GM18870 (cell line): ENCODE measurements around the gene SERGEF.
"Not testable (repeated sequence)": the region's sequence is repeated elsewhere in the genome, so short reads cannot be mapped to it uniquely, and the experiment has no call there.

Source experiments
- ATAC-seq: cut with Tn5 transposase; IDR thresholded peaks from one replicate; pipeline ENCODE4 v1.9.1; 2021; ENCODE audit warnings: moderate library complexity; ENCODE audit not compliant: unreplicated experiment

Gene SERGEF

GRCh38 chr11:18001191-18001590, 11.7 kb downstream of the SERGEF start:
- ATAC-seq: no peak

DNA sequence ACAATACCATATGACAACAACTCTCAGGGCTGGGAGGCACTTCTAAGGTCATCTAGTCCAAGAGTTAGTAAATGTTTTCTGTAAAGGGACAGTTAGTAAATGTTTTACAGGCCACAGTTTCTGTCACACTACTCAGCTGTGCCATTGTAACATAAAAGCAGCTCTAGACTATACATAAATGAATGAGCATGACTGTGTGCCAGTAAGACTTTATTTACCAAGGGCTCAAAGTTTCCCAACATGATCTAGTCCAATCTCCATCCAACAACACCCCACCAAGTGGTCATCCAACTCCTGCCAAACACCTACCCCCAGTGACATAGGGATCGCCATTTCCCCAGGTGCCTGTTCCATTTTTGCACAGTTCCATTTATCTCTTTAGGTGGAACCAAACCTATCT, 12.1 kb downstream of the SERGEF start:
- ATAC-seq: peak; percentile 80

- ATAC-seq: not testable (repeated sequence)
Observed at GRCh38 chr11:18000128-18000527, 12.7 kb downstream of the SERGEF start.

DNA sequence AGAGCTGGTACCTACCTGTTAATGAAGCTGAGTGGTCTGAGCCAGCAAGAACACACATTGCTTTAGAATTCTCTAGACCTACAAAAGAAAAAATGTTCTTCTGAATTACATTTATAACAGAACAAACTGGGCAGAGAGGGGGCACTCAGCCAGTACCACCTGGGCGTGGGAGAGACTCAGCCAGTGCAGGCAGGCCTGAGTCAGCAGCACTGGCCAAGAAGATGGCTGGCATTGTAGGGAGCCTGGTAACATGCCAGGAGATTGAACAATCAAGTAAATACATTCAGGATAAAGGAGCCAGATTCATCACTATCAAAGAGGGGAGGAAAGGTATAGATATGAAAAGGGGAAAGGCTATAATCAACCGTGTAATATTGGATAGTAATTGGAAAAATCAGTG, 19.9 kb downstream of the SERGEF start:
- ATAC-seq: no peak

DNA sequence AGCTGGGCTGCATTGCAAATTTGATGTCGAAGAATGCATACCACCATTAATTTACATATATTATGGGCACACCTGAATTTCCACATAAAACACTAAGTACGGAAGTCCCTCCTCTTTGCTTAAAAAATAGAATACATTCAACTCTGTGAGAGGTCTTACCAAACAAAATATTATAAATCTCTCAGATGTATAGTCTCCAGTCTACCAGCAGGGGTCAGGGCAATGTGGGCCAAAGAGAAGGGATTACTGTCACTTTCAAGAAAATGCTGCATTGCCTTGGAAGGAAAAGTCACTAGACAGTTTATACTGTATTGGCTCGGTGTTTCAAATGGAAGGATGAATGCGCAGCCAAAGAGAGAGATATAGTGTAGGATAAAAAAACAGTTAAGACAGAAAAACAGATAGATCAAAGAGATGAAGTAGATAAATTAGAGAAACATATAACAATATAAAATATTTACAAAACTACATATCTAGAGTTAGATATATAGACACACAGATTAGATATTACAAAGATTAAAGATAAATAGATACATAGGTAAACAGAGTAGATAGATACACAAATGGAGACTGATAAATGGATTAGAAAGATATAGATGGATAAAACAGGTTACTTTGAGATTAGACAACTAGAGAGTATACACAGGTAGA, 20.9 kb downstream of the SERGEF start:
- no peak for ATAC-seq

- ATAC-seq: no peak
Observed at GRCh38 chr11:17989306-17989705, 23.5 kb downstream of the SERGEF start.

DNA sequence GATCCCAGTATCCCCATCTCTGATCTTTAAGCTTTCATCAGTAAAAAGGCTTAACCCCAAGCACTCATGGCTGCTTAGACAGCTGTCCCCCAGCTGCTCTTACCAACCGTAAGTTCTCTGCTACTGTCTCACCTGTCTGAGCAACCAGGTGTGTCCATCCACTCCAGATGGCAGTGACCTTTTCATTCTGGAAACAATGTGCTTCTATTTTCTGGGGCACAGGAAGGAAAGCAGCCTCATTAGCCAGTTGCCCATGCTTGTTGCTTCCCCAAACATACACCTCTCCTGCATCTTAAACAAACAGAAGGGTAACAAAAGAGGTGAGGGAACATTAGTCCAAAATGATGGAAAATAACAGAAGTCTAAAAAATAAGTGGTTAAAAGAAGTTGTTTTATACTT, 24.4 kb downstream of the SERGEF start:
- no peak for ATAC-seq

GRCh38 chr11:17987826-17988225, 25.0 kb downstream of the SERGEF start:
- ATAC-seq: no peak

DNA sequence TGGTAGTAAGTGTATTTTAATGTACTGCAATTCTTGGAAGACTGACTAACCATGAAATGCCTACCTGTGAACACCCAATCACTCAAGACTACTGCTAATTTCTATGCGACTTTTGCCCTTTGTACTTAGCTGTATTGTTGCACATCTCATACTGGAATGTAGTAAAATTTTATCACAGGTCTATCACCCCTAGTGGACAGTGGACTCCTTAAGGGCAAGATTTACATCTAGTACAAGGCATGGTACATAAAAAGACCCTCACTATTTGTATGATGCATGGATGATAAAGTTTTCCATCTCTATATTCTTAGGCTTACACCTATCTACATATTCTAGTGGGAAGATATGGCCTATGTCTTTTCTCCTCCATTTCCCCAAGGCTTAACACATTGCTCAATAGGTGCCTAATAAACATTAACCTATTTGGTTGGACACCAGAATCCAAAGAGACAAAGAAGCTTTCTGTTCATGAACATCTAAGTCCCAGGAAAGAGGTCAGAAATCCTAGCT, 26.1 kb downstream of the SERGEF start:
- no peak for ATAC-seq

- no peak for ATAC-seq
Observed at GRCh38 chr11:17986007-17986710, 26.7 kb downstream of the SERGEF start.

DNA sequence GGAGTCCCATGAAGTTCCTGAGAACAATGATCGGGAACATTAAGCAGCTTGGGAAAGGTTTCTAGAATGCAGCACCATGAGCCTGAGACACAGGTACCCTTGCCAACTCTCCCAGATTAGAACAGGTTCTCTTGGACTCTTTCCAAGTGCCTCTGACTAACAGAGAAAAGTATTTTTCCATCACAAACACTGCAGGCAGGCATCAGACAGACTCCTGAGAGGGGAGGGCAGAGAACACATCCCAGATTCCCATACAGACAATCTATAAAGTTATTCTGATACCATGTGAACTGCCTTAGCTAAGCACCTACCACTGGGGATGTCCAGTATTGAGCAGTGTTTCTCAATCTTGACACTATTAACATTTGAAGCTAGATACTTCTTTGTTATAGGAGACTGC, 27.3 kb downstream of the SERGEF start:
- no peak for ATAC-seq

GRCh38 chr11:17983569-17983968, 29.3 kb downstream of the SERGEF start:
- no peak for ATAC-seq

DNA sequence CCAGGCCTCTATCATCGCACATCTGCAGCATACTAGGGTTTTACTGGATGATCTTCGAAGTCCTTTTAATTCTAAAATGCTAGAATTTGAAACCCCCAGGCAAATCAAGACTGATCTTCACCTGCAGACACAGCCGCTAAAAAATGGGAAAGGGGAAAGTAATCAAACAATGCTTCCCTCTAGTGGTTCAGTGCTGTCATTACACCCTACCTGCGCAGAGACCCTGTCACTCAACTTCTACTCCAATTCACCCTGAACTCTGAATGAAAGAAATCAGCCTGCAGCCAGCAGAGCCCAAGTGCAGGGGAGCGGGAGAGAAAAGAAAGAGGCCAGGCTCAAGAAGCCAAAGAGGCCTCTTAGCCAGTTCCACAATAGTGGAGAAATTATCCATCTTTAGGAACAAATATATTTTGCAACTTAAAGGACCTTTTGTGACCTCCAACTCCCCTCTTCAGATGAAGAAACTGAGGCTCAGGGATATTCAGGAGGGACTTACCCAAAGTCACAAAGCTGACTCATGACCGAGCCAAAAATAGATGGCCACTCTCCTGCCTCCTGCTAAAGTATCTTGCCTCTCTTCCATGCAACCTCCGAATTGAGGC, 33.0 kb downstream of the SERGEF start:
- no peak for ATAC-seq

GRCh38 chr11:17978553-17979287, 34.1 kb downstream of the SERGEF start:
- ATAC-seq: no peak

DNA sequence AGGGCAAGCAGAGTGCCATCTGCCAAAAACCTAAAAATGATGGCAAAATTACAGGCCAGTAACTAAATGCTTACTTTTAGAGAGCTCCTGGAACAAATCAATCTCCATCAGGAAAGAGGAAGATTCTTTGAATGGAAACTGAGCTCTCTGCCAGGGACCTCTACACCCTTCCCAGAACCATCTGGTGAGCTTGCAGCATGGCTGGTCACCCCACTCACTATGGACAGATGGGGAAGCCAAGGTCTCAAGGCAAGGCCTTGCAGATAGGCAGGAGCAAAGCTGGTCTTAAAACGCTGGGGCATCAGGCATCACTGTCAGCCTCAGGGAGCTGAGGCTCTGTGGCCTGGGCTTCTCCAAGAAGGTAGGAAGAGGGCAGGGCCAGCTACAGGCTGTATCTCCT, 36.2 kb downstream of the SERGEF start:
- ATAC-seq: no peak

DNA sequence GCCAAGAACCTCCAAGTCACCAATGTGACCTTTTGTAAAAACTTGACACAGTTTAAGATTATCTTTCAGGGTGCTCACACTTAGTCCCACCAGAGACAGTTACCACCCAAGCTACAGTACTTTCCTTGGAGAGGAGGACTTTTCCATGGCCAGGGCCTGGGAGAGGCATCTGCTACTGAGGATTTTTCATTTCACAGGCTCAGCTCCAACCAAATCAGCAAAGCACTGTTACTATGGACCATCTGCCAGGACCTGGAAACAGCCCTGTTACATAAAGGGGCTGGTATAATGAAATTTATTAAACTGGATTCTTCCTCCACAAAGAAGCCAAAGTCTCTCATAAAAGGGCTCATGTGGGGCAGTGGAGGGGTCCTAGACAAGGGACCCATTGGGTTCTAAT, 38.6 kb downstream of the SERGEF start:
- ATAC-seq: no peak

GRCh38 chr11:17972987-17973386, 39.9 kb downstream of the SERGEF start:
- ATAC-seq: no peak

DNA sequence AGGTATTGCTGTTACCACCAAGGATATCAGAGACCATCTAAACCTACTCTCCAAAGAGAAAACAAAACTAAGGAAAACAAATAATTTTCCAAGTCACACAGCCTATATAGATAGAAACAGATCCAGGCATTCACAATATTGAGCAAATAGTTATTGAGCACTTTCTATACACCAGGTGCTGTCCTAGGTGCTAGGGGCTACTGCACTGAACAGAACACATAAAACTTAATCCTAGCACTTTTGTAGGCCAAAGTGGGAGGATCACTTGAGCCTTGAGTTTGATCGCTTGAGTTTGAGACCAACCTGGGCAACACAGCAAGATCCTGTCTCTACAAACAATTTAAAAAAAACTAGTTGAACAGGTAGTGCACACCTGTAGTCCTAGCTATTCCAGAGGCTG, 44.6 kb downstream of the SERGEF start:
- ATAC-seq: no peak

DNA sequence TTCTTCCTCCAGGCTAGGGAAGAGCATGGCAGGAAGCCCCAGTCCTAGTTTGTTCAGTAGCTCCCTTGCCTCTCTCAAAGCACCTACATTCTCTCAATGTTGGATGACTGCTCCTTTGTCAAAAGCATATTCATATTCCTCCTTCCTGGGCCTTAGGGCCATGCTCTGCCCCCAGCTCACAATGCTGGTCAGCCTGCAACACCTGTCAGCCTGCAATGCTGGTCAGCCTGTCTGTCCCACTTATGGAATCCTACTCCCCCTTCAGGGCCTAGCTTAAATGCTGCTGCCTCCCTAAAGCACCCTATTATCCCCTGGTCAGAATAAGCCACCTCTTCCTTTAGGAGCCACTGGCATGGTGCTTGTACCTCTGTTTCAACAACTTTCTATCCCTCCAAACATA, 45.2 kb downstream of the SERGEF start:
- ATAC-seq: no peak

GRCh38 chr11:17960091-17960490, 52.8 kb downstream of the SERGEF start:
- ATAC-seq: no peak

DNA sequence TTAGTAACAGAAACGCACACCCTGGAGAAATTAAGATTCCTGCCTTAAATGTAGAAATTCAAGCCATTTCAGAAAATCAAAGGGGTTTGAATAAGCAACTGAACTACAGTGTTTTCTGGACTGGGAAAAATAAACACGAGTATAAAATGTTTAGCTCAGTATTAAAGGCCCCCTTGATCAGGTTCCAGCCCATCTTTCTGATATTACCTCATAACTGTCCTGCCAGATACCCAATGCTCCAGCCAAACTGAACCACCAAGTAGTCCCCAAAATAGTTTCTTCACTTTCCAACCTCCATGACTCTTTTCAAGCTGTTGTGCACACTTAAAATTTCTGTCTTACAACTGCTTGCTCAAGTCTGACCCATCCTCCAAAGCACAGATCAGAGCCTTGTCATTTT, 54.4 kb downstream of the SERGEF start:
- ATAC-seq: no peak
